Measurements from ENCODE around the gene CCNY. TPM values are rescaled to one million over a fixed set of nuclear protein-coding genes. Genes with fewer than 3 reads are reported as not detected.

The CCNY gene
- total RNA-seq, 1 experiment from 2014 or later: 122 TPM

DNA sequence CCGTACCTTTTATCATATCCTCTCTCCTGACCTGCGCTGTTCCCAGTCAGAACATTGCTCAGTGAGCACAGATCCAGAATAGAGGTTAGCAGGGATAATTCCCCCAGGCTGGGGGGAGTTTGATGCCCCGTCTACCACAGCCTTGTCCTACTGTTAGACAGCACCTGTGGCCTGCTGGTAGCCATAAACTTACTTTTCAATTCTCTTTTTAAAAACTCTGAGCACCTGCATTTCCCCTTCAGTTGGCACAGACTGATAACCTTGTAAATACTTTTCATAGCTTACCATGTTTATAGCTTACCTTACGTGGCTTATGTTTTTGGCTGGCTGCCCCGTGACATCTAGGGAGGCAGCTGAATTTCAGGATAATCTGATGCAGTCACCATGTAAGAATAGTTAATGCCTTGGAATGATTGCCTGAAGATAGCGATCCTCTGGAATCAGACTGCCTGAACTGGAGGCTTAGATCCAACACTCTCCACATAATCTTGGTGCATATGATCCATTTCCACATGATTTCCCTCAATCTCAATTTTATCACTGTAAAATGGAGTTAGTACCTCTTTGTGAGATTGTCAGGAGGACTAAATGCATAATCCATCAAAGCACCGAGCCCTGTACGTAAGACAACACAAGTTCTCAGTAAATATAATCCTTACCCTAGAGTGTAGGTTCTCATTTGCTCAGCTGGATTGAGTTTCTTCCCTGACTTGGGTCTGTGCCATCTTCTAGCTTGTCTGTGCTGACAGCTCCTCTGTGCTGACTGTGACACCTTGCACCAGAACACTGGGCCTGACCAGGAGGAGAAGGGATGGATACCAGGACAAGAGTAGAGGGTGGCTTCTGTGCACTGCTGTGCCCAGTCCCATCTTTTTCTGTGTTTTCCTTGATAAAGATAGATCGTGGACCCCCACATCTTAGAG is 157.1 kb downstream of the CCNY start:
- H3K4me3 Mint-ChIP-seq (ENCODE audit: unreplicated experiment): no peak overlapping the region
- no TSS peak for BruUV-seq (replicated peaks)

DNA sequence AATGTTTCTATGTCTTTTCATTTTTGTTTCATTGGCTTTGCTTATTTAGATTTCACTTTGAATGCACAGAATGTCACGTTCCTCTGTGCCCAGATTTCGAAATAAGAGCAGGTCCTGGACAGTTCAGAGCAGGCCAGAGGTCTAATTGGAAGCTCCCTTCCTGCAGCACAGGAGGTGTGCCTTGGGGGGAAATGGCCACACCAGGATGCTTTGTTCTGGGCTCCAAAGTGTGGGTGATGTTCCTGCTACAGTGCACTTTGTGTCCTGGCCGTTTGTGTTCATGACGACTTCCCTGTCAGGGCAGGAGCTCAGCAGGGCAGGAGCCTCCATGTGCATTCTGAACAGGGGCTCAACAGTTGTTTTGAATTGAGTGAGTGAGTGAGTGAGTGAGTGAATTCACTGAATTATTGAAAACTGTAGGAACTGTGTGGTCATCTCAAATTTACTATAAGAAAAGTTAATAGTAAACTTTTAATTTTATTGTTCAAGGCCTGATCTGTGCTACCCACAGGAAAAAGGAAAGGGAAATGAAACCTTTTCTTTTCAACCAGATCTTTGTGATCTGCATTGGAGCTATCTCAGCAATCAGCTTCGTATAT is 159.3 kb downstream of the CCNY start:
- H3K9me3 Mint-ChIP-seq (ENCODE audit: unreplicated experiment): no peaks in the 10 kb centered on the region
- no peak for DNase-seq
- peaks cover 4% of the 10 kb centered on the region for H3K36me3 Mint-ChIP-seq (ENCODE audit: insufficient read depth, unreplicated experiment)
- H3K4me1 ChIP-seq: no peaks in the 10 kb centered on the region
- H3K4me3 ChIP-seq (ENCODE audit: low read depth, low read length): no peak overlapping the region
- H3K4me1 Mint-ChIP-seq (ENCODE audit: low read depth, unreplicated experiment): peaks cover 25% of the 10 kb centered on the region
- no peaks in the 10 kb centered on the region for H3K27me3 ChIP-seq (replicated peaks; ENCODE audit: control insufficient read depth, insufficient read depth, low read length)
- H3K27me3 Mint-ChIP-seq (ENCODE audit: insufficient read depth, unreplicated experiment): no peaks in the 10 kb centered on the region
- H3K27ac Mint-ChIP-seq (ENCODE audit: unreplicated experiment): no peak overlapping the region
- TF ChIP-seq, protein P1, sequence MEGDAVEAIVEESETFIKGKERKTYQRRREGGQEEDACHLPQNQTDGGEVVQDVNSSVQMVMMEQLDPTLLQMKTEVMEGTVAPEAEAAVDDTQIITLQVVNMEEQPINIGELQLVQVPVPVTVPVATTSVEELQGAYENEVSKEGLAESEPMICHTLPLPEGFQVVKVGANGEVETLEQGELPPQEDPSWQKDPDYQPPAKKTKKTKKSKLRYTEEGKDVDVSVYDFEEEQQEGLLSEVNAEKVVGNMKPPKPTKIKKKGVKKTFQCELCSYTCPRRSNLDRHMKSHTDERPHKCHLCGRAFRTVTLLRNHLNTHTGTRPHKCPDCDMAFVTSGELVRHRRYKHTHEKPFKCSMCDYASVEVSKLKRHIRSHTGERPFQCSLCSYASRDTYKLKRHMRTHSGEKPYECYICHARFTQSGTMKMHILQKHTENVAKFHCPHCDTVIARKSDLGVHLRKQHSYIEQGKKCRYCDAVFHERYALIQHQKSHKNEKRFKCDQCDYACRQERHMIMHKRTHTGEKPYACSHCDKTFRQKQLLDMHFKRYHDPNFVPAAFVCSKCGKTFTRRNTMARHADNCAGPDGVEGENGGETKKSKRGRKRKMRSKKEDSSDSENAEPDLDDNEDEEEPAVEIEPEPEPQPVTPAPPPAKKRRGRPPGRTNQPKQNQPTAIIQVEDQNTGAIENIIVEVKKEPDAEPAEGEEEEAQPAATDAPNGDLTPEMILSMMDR (IDR thresholded peaks at IDR 0.05; ENCODE audit: insufficient read depth in 1 of 2, low read depth in 1 of 2, low read length in 1 of 2, severe bottlenecking in 1 of 2, unreplicated experiment in 1 of 2): no peak
- H3K4me3 Mint-ChIP-seq (ENCODE audit: unreplicated experiment): no peak overlapping the region
- ChIA-PET CTCF (no interaction called here), POLR2A (no interaction called here)
- intact Hi-C loops (cut with micrococcal nuclease; ENCODE audit: unreplicated experiment): no loop called here
- BruUV-seq (replicated peaks): no TSS peak
- no peaks in the 10 kb centered on the region for H3K36me3 ChIP-seq (ENCODE audit: control insufficient read depth, insufficient read depth, low read length)
- no peaks in the 10 kb centered on the region for H3K9me3 ChIP-seq

More for the DNA sequence above, 157.1 kb downstream of the CCNY start:
- no peak for DNase-seq
- TF ChIP-seq, protein P1 (IDR thresholded peaks at IDR 0.05; ENCODE audit: insufficient read depth in 1 of 2, low read depth in 1 of 2, low read length in 1 of 2, severe bottlenecking in 1 of 2, unreplicated experiment in 1 of 2): no peak
- H3K4me3 ChIP-seq (ENCODE audit: low read depth, low read length): no peak overlapping the region
- no peaks in the 10 kb centered on the region for H3K4me1 ChIP-seq
- ChIA-PET POLR2A (interaction anchor here (0.7 kb wide), 1 partner anchor 9 kb away, joined by 3 read pairs; no protein-coding TSS in a partner anchor), CTCF (no interaction called here)
- Mint-ChIP-seq H3K27ac (ENCODE audit: unreplicated experiment) (no peak overlapping the region), H3K36me3 (ENCODE audit: insufficient read depth, unreplicated experiment) (peaks cover 10% of the 10 kb centered on the region), H3K9me3 (ENCODE audit: unreplicated experiment) (no peaks in the 10 kb centered on the region), H3K27me3 (ENCODE audit: insufficient read depth, unreplicated experiment) (no peaks in the 10 kb centered on the region), H3K4me1 (ENCODE audit: low read depth, unreplicated experiment) (peaks cover 16% of the 10 kb centered on the region)
- H3K9me3 ChIP-seq: no peaks in the 10 kb centered on the region
- H3K36me3 ChIP-seq (ENCODE audit: control insufficient read depth, insufficient read depth, low read length): no peaks in the 10 kb centered on the region
- H3K27me3 ChIP-seq (replicated peaks; ENCODE audit: control insufficient read depth, insufficient read depth, low read length): no peaks in the 10 kb centered on the region
- intact Hi-C loops (cut with micrococcal nuclease; ENCODE audit: unreplicated experiment): no loop called here

DNA sequence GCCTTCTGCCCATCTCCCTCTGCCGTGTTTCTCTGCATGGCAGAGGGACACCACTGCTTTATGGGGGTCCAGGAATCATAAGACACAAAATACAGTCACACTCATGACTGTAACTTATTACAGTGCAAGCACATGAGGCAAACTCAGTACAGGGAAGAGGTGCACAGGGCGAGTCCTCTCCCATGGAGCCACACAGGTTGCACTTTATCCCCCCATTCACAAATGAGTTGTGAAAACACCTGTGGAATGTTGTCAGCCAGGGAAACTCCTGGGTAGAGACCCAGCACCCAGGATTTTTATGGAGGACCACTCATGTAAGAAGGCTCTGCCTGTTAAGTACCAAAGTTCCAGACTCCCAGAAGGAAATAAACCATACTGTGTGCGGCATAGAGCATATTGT is 161.6 kb downstream of the CCNY start:
- Mint-ChIP-seq H3K36me3 (ENCODE audit: insufficient read depth, unreplicated experiment) (peaks cover 8% of the 10 kb centered on the region), H3K4me3 (ENCODE audit: unreplicated experiment) (no peak overlapping the region), H3K9me3 (ENCODE audit: unreplicated experiment) (no peaks in the 10 kb centered on the region), H3K4me1 (ENCODE audit: low read depth, unreplicated experiment) (peaks cover 18% of the 10 kb centered on the region), H3K27ac (ENCODE audit: unreplicated experiment) (no peak overlapping the region), H3K27me3 (ENCODE audit: insufficient read depth, unreplicated experiment) (no peaks in the 10 kb centered on the region)
- ChIA-PET POLR2A (no interaction called here), CTCF (no interaction called here)
- no TSS peak for BruUV-seq (replicated peaks)
- intact Hi-C loops (cut with micrococcal nuclease; ENCODE audit: unreplicated experiment): no loop called here
- Histone ChIP-seq H3K4me1 (no peaks in the 10 kb centered on the region), H3K27me3 (replicated peaks; ENCODE audit: control insufficient read depth, insufficient read depth, low read length) (no peaks in the 10 kb centered on the region), H3K36me3 (ENCODE audit: control insufficient read depth, insufficient read depth, low read length) (no peaks in the 10 kb centered on the region; the same call in 1 of the 2 replicates), H3K4me3 (ENCODE audit: low read depth, low read length) (no peak overlapping the region), H3K9me3 (no peaks in the 10 kb centered on the region)
- no peak for DNase-seq
- TF ChIP-seq, protein P1 (IDR thresholded peaks at IDR 0.05; ENCODE audit: insufficient read depth in 1 of 2, low read depth in 1 of 2, low read length in 1 of 2, severe bottlenecking in 1 of 2, unreplicated experiment in 1 of 2): no peak

Data from Caco-2 (cell line).